ENCODE measurements around the gene OTULINL. TPM values are rescaled to one million over a fixed set of nuclear protein-coding genes. Genes with fewer than 3 reads are reported as not detected.

OTULINL gene
- total RNA-seq, 1 donor from 2014 or later: 14.4 TPM

DNA sequence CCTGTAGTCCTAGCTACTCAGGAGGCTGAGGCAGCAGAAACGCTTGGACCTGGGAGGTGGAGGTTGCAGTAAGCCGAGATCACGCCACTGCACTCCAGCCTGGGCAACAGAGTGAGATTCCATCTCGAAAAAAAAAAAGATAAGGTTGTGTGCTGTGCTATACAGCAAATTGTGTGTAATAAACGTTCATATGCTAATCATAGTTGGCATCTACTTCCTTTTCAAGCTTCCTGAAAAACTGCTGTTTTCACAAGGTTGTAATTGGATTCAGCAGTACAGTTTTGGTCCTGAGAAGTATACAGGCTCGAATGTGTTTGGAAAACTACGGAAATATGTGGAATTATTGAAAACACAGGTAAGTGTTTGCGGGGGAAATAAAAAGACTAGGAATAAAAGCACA, 25.5 kb downstream of the OTULINL start:
- Mint-ChIP-seq H3K27ac (ENCODE audit: unreplicated experiment) (no peak overlapping the region), H3K4me1 (ENCODE audit: low read depth, unreplicated experiment) (no peaks in the 10 kb centered on the region), H3K27me3 (ENCODE audit: unreplicated experiment) (no peaks in the 10 kb centered on the region), H3K4me3 (ENCODE audit: unreplicated experiment) (no peak overlapping the region), H3K36me3 (ENCODE audit: unreplicated experiment) (peaks cover 11% of the 10 kb centered on the region), H3K9me3 (ENCODE audit: unreplicated experiment) (no peaks in the 10 kb centered on the region)
- TF ChIP-seq, protein P1, sequence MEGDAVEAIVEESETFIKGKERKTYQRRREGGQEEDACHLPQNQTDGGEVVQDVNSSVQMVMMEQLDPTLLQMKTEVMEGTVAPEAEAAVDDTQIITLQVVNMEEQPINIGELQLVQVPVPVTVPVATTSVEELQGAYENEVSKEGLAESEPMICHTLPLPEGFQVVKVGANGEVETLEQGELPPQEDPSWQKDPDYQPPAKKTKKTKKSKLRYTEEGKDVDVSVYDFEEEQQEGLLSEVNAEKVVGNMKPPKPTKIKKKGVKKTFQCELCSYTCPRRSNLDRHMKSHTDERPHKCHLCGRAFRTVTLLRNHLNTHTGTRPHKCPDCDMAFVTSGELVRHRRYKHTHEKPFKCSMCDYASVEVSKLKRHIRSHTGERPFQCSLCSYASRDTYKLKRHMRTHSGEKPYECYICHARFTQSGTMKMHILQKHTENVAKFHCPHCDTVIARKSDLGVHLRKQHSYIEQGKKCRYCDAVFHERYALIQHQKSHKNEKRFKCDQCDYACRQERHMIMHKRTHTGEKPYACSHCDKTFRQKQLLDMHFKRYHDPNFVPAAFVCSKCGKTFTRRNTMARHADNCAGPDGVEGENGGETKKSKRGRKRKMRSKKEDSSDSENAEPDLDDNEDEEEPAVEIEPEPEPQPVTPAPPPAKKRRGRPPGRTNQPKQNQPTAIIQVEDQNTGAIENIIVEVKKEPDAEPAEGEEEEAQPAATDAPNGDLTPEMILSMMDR (IDR thresholded peaks at IDR 0.05; ENCODE audit: partially characterized antibody, unreplicated experiment): no peak
- no peak for DNase-seq

DNA sequence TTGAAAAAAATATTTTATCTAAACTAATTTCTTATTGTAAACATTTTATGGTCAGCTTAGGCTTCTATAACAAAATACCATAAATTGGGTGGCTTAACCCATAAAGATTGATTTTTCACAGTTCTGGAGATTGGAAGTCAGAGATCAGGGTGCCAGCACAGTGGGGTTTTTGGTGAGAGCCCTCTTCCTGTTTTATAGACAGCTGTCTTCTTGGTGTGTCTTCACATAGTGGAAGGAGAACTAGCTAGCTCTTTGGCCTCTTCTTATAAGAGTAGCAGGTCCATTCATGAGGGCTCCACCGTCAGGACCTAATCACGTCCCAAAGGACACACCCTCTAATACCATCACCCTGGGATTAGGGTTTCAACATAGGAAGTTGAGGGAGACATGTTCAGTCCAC, 26.6 kb downstream of the OTULINL start:
- no peaks in the 10 kb centered on the region for H3K27me3 Mint-ChIP-seq (ENCODE audit: unreplicated experiment)
- no peak overlapping the region for H3K27ac Mint-ChIP-seq (ENCODE audit: unreplicated experiment)
- peaks cover 11% of the 10 kb centered on the region for H3K36me3 Mint-ChIP-seq (ENCODE audit: unreplicated experiment)

DNA sequence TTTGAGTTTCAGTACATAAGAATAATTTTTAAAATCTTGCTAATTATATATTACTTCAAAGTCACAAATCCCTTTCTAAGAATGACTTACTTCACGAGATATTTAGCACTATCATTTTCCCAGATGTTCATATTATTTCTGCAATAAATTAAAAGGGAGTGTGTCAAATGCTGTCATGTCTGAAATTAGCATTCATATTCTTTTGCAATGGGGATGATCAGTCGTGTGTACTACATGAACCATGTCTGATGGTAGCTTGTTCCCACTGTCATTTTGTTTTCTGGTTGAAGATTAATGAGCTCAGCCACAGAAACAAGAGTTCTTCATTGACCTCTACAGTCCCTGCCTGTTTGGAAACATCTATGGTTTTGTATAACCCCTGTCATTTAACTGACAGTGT, 30.1 kb downstream of the OTULINL start:
- H3K27ac Mint-ChIP-seq (ENCODE audit: unreplicated experiment): no peak overlapping the region
- DNase-seq: no peak
- no peaks in the 10 kb centered on the region for H3K36me3 Mint-ChIP-seq (ENCODE audit: unreplicated experiment)
- TF ChIP-seq, protein P1 (IDR thresholded peaks at IDR 0.05; ENCODE audit: partially characterized antibody, unreplicated experiment): no peak
- no peaks in the 10 kb centered on the region for H3K9me3 Mint-ChIP-seq (ENCODE audit: unreplicated experiment)
- H3K4me1 Mint-ChIP-seq (ENCODE audit: low read depth, unreplicated experiment): peaks cover 5% of the 10 kb centered on the region
- no peak overlapping the region for H3K4me3 Mint-ChIP-seq (ENCODE audit: unreplicated experiment)
- H3K27me3 Mint-ChIP-seq (ENCODE audit: unreplicated experiment): no peaks in the 10 kb centered on the region

More for the DNA sequence above, 26.6 kb downstream of the OTULINL start:
- Mint-ChIP-seq H3K9me3 (ENCODE audit: unreplicated experiment) (no peaks in the 10 kb centered on the region), H3K4me3 (ENCODE audit: unreplicated experiment) (no peak overlapping the region), H3K4me1 (ENCODE audit: low read depth, unreplicated experiment) (no peaks in the 10 kb centered on the region)
- no peak for DNase-seq
- TF ChIP-seq, protein P1 (IDR thresholded peaks at IDR 0.05; ENCODE audit: partially characterized antibody, unreplicated experiment): no peak

DNA sequence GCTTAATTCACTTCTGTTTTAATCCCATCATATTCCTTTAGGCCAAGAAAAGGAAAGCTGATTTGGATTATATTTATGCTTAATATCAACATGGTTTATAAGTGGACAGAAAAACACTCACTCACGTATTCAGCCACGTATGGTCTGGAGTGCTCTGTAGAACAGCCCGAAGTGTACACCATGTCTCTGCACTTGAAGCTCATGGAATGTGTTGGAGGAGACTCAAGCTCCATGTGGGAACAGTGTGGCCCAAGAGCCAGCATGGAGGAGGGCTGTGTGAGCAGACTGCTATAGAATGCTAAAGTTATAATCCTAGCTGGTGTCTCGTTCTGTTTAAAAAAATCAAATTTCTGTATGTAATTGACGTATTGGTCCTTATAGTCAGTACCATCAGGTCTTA, 32.9 kb downstream of the OTULINL start:
- Mint-ChIP-seq H3K4me3 (ENCODE audit: unreplicated experiment) (no peak overlapping the region), H3K27me3 (ENCODE audit: unreplicated experiment) (peaks cover 2% of the 10 kb centered on the region), H3K9me3 (ENCODE audit: unreplicated experiment) (no peaks in the 10 kb centered on the region), H3K4me1 (ENCODE audit: low read depth, unreplicated experiment) (peaks cover 5% of the 10 kb centered on the region), H3K36me3 (ENCODE audit: unreplicated experiment) (no peaks in the 10 kb centered on the region), H3K27ac (ENCODE audit: unreplicated experiment) (no peak overlapping the region)
- no peak for DNase-seq
- TF ChIP-seq, protein P1 (IDR thresholded peaks at IDR 0.05; ENCODE audit: partially characterized antibody, unreplicated experiment): no peak

DNA sequence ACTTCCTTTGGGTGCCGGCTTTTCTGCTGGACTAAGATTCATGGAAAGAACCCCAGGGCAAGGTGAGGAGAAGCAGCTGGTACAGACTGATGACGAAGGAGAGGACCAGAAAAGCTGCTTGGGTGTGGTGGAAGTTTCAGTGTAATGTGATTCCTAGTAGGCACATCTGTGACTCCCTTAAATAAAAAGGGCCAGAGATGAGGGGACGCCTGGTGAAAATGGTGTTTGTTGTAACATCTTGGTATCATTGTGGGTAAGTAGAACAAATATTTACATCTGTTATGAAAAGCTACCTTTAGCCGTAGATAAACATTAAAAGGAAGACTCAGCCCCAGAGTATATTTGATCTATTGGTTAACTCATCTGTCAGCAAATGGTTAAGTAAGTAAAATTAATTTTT, 33.8 kb downstream of the OTULINL start:
- Mint-ChIP-seq H3K4me3 (ENCODE audit: unreplicated experiment) (no peak overlapping the region), H3K27ac (ENCODE audit: unreplicated experiment) (no peak overlapping the region), H3K4me1 (ENCODE audit: low read depth, unreplicated experiment) (peaks cover 5% of the 10 kb centered on the region), H3K9me3 (ENCODE audit: unreplicated experiment) (no peaks in the 10 kb centered on the region), H3K36me3 (ENCODE audit: unreplicated experiment) (no peaks in the 10 kb centered on the region), H3K27me3 (ENCODE audit: unreplicated experiment) (peaks cover 2% of the 10 kb centered on the region)
- TF ChIP-seq, protein P1 (IDR thresholded peaks at IDR 0.05; ENCODE audit: partially characterized antibody, unreplicated experiment): no peak
- DNase-seq: no peak
